Hypothalamus (tissue), 51 donors: ENCODE measurements around the gene GMDS.
A peak's percentile ranks its signal among the peaks of the same experiment; 100 is the strongest.

ENCODE experiments used
- DNase-seq, 51 donors: peaks; one replicate each; lab custom pipeline; 2025; lab: John Stamatoyannopoulos, UW

The GMDS gene

DNA sequence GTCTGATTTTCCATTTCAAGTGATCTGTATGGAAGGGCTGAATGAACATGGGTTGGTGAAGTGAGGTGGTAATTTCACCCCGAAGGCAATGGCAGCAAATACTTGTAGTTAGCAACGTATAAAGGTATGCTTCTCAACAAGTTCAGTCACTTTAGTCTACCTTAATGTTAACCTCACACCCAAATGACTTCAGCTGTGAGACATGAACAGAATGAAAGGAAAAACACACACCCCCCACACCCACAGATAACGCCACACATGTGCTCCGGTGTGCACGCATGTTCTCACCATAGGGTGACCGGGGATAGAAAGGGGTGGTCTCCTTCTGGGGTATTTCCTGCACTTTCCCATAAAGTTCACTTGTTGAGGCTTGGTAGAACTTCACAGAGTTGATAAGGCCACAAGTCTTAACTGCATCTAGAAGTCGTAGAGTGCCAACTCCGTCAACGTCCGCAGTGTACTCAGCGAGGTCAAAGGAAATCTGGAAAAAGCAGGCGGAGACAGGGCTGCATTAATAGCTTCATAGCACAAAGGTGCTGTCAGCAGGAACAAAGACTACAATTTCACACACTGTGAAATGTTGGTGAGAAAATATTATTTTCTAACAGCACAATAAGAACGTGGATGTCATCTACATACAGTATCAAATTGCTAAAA, 284.8 kb downstream of the GMDS start:
- no peak for DNase-seq

GRCh38 chr6:1958257-1958656, 287.1 kb downstream of the GMDS start:
- no peak for DNase-seq

- no peak for DNase-seq
Measured at GRCh38 chr6:1957746-1958145, 287.7 kb downstream of the GMDS start.

GRCh38 chr6:1952740-1953360, 292.6 kb downstream of the GMDS start:
- no peak for DNase-seq

- DNase-seq: no peak
Measured at GRCh38 chr6:1950631-1951030, 294.8 kb downstream of the GMDS start.

DNA sequence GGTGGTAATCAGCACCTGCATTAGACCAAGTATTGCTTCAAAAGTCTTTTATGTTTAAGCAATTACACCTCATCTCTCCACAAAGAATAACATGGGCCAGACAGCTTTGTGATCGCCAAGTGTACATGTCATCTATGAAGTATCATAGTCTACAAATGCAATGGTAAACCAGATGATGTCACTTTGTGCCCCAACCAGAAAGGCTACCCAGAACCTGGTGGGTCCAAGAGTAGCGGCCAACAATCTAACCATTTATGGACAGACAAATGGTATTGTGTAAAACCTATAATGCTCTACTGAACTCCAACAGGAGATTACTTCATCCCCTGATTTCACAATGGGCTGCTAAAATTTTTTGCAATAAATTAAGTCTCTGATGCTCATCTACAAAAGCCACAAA, 295.9 kb downstream of the GMDS start:
- DNase-seq: no peak

- no peak for DNase-seq
Measured at GRCh38 chr6:1947922-1948321, 297.5 kb downstream of the GMDS start.

DNA sequence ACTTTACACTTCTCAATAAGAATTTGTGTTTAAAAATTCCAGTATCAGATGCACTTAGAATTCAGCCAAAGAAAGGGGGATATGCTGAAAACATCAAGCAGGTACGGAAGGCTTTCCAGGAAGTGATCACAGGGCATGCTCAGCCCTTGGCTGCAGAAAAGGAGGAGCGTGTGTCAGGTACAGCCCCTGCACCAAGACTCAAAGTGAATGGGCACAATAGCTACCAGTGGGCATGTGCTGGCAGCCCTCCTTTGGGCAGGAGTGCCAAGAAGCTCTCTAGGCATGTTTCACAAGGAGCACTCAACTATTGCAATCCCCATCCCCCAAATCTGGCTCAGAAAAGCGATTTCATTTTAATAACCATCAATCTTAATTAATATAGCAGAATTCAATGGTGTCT, 298.8 kb downstream of the GMDS start:
- DNase-seq: no peak

DNA sequence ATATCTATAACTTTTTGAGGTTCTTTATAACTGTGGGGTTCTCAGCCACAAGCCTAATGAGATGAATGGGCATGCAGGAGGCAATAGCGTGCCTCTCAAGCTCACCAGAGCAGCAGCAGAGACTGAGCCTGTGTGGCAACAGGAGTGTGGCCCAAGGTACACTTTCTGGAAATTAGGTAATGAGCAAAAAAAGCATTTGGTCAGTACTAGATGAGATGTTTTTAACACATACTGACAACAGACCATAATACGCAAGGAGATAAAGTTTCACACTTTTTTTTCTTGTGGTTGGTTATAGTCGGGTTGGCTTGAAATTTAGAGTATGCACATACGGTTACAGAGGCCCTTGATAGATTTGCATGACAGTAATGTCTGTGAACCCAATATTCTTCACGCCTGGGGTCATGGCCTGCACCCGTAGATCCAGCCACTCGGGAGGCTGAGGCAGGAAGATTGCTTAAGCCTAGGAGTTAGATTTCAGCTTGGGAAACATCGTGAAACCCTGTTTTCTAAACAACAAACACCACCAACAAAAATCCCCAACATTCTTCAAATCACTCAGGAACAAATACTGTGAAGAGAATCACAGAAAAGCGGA, 300.1 kb downstream of the GMDS start:
- DNase-seq: no peak

DNA sequence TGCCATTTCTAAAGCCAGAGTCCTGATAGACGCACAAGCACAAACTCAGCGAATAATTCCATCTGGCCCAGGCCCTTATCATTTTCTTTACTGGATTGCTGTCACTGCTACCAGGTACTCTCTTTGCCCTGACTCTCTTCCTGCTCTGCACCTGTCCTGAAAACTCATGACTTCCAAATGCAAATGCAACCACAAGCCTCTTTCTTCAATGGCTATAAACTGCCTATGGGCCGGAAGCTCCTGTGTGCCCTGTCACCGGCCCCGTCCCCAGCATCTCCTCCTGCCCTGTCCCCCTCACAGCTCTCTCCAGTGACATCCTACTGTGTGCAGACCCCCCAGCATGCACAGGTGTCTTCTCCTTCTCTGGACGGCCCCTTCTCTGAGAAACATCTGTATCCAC, 302.6 kb downstream of the GMDS start:
- DNase-seq: no peak

DNA sequence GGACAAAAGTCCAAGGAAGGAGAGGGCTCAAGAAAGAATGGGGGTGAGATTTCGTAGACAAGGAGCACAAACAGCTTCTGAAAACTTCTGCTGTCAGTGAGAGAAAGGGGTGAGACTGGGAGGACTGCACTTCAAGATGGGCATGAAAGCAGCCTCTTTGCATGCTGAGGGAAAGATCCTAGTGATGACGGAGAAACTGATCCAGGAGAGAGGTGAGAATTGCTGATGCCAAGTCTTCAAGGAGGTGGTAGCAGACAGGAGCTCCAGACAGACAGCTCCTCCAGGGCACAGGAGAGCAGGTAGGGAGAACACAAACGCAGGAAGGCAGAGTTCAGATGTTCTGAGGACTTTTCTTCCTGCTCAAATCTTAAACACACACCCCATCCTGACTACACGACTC, 303.9 kb downstream of the GMDS start:
- no peak for DNase-seq

DNA sequence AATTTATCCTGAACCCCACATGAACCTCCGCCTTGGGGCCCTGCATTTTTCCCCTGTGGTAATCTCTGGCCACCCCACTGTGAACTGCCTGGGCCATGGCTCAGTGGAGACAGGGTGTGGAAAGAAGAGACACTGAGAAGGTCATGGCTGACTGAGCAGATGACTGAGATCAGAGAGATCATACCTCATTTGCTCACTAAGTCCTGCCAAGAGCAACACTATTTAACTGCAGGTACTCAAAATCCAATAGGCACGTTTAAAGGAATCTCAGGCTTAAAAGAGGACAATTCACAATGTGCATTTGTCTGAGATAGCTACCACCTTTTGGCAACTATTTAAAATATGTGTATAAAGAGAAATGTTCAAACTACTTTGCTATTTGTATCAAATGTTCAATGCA, 305.0 kb downstream of the GMDS start:
- DNase-seq: no peak

DNA sequence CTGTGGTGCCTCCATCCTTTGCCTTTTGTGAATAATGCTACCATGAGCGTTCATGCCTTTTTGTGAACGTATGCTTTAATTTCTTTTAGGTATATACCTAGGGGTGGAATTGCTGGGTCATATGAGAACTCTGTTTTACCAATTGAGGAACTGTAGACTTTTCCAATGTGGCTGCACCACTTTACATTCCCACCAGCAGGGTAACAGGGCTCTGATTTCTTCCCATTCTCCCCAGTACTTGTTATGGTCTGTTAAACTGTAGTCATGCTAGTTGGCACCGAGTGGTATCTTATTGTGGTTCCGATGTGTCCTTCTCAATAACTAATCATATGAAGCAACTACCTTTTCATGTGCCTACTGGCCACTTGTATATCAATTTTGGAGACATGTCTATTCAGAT, 312.1 kb downstream of the GMDS start:
- DNase-seq: no peak

GRCh38 chr6:1931817-1932216, 313.6 kb downstream of the GMDS start:
- no peak for DNase-seq

- DNase-seq: no peak
Measured at GRCh38 chr6:1930356-1930755, 315.0 kb downstream of the GMDS start.

GRCh38 chr6:1929931-1930330, 315.5 kb downstream of the GMDS start:
- DNase-seq: no peak

- DNase-seq: no peak
Measured at GRCh38 chr6:1925743-1926430, 319.5 kb downstream of the GMDS start.

DNA sequence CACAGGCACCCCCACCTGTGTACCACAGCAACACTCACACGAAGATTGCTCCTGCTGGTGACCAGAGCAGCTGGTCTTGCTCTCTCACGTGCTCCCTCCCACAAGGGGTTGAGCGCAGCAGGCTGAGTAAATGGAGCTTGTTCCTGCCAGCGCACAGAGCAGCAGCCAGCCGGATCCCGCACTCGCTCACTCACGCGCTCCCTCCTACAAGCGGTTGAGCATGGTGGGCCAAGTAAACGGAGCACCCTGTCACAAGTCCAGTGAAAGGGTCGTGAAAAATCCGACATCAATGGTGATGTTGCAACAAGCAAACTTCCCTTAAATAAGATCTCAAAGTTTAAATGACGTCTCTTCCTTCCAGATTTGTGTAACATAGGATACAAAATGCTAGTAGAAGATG, 322.0 kb downstream of the GMDS start:
- no peak for DNase-seq

- DNase-seq: peak in 2 of 51 donors; percentile 29 to 58
Measured at GRCh38 chr6:1917626-1918371, 327.6 kb downstream of the GMDS start.

DNA sequence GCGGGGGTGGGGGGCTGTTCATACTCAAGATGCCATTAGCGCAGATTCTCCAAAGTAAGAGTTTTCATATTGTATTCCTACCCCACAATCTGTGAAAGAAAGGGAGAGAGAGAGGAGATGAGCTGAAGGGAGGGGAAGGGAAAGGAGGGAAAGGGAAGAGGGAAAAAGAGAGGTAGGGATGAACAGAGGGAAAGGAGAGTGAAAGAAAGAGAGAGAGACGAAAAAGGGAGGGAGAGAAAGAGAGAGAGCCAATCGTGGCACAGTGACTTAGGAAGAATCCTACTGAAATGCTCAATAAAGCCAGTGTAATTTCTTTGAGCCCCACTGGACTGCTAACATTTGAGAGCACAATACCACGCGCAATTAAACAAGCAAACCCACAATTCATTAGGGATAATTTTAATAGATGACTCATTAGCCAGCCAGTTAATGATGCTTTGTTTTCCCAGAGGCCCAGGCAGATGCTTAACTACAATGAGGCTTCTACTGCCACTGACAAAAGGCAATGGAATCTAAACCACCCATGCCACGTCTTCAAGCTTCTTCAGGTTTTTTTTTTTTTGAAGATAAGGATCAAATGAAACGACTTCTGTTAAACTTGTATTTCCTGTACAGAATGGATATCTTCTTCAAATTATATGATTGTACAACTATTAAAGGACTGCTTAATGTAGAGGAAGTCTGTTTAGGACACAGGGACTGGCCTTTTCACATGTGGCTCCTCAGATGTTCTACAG, 328.9 kb downstream of the GMDS start:
- DNase-seq: peak in 1 of 51 donors; percentile 2
